Osteoblast (primary cell): ENCODE results near the gene DOCK10. TPM values are rescaled to one million over a fixed set of nuclear protein-coding genes. Genes with fewer than 3 reads are reported as not detected.

ENCODE experiments used
- DNase-seq: peaks from one replicate; pipeline ENCODE4 v3.0.0; 2011; ENCODE audit warnings: low spot score, mixed read lengths; ENCODE audit not compliant: insufficient read length; ENCODE audit errors: missing footprints
- H2AFZ ChIP-seq: 2 replicates; pipeline ENCODE4 v1.6.0; 2011; ENCODE audit warnings: mild to moderate bottlenecking, low read length
- H3K27ac ChIP-seq: 2 replicates; pipeline ENCODE4 v1.5.1; 2011; ENCODE audit warnings: mild to moderate bottlenecking, low read depth, low read length, moderate library complexity
- H3K27me3 ChIP-seq: 2 replicates; pipeline ENCODE4 v1.6.0; 2012; ENCODE audit warnings: mild to moderate bottlenecking, control low read depth, inconsistent platforms, low read length, moderate library complexity; ENCODE audit not compliant: insufficient read depth
- H3K36me3 ChIP-seq: 2 replicates; pipeline ENCODE4 v1.5.1; 2011; ENCODE audit warnings: mild to moderate bottlenecking, low read length, control low read depth, moderate library complexity; ENCODE audit not compliant: insufficient read depth
- H3K4me1 ChIP-seq: 2 replicates; pipeline ENCODE4 v1.5.1; 2011; ENCODE audit warnings: mild to moderate bottlenecking, low read length, control low read depth, moderate library complexity; ENCODE audit not compliant: insufficient read depth
- H3K4me2 ChIP-seq: 2 replicates; pipeline ENCODE4 v1.6.0; 2011; ENCODE audit warnings: mild to moderate bottlenecking, low read length; ENCODE audit not compliant: insufficient read depth
- H3K4me3 ChIP-seq: fragments of 200-600 bp; sonication (generic); 3 replicates; pipeline ENCODE4 v1.5.1; 2012; ENCODE audit warnings: mild to moderate bottlenecking, low read length, inconsistent platforms; ENCODE audit not compliant: insufficient read depth
- H3K79me2 ChIP-seq: 2 replicates; pipeline ENCODE4 v1.6.0; 2012; ENCODE audit warnings: mild to moderate bottlenecking, low read length, control low read depth, inconsistent platforms; ENCODE audit not compliant: insufficient read depth
- H3K9me3 ChIP-seq: 2 replicates; pipeline ENCODE4 v1.5.1; 2011; ENCODE audit warnings: low read depth, low read length, control low read depth
- H4K20me1 ChIP-seq: 2 replicates; pipeline ENCODE4 v1.6.0; 2012; ENCODE audit warnings: mild to moderate bottlenecking, low read length, control low read depth; ENCODE audit not compliant: insufficient read depth
- CTCF ChIP-seq: IDR thresholded peaks from 2 replicates; pipeline ENCODE4 v1.5.1; 2011; ENCODE audit warnings: mild to moderate bottlenecking, low read depth, low read length, moderate library complexity; ENCODE audit errors: extremely low read depth
- total RNA-seq: library from RNA; depleted of rRNA; stranded (reverse); fragments of >200 nt; gene quantifications from 2 replicates; pipeline ENCODE4 v1.2.3, GENCODE V29; 2012

DOCK10 gene
- total RNA-seq, 1 donor, result 33.3 TPM

- no peak overlapping the region for H3K4me3 ChIP-seq
- peaks cover 94% of the 10 kb centered on the region for H3K79me2 ChIP-seq
- no peak for DNase-seq
- H3K4me1 ChIP-seq, result peaks cover 38% of the 10 kb centered on the region
- no peak for TF ChIP-seq CTCF
- H3K9me3 ChIP-seq, result no peaks in the 10 kb centered on the region
- no peak overlapping the region for H3K4me2 ChIP-seq
- no peaks in the 10 kb centered on the region for H3K36me3 ChIP-seq
- H4K20me1 ChIP-seq, result no peaks in the 10 kb centered on the region
- no peak overlapping the region for H2AFZ ChIP-seq
- no peaks in the 10 kb centered on the region for H3K27me3 ChIP-seq
- no peak overlapping the region for H3K27ac ChIP-seq
Observed at GRCh38 chr2:225006730-225007129, 35.5 kb downstream of the DOCK10 start.

GRCh38 chr2:225004597-225004996, 37.7 kb downstream of the DOCK10 start:
- DNase-seq, result peak; percentile 9
- no peak overlapping the region for H3K4me2 ChIP-seq
- H3K9me3 ChIP-seq, result no peaks in the 10 kb centered on the region
- peak overlapping the region; percentile 35 for H3K27ac ChIP-seq
- peaks cover 23% of the 10 kb centered on the region for H3K4me1 ChIP-seq
- H3K4me3 ChIP-seq, result no peak overlapping the region
- H3K79me2 ChIP-seq, result peaks cover 98% of the 10 kb centered on the region
- no peak overlapping the region for H2AFZ ChIP-seq
- peaks cover 6% of the 10 kb centered on the region for H4K20me1 ChIP-seq
- peaks cover 8% of the 10 kb centered on the region for H3K36me3 ChIP-seq
- H3K27me3 ChIP-seq, result no peaks in the 10 kb centered on the region
- no peak for TF ChIP-seq CTCF

GRCh38 chr2:225002656-225003045, 39.6 kb downstream of the DOCK10 start:
- Histone ChIP-seq H4K20me1 (peaks cover 7% of the 10 kb centered on the region), H3K9me3 (no peaks in the 10 kb centered on the region), H3K36me3 (peaks cover 8% of the 10 kb centered on the region), H3K79me2 (peaks cover 98% of the 10 kb centered on the region), H3K4me3 (no peak overlapping the region), H3K4me2 (no peak overlapping the region), H3K4me1 (peaks cover 25% of the 10 kb centered on the region), H3K27me3 (no peaks in the 10 kb centered on the region), H2AFZ (no peak overlapping the region), H3K27ac (peak overlapping the region; percentile 74)
- no peak for TF ChIP-seq CTCF
- DNase-seq, result no peak

- H2AFZ ChIP-seq, result peak overlapping the region; percentile 1
- peak; percentile 87 for TF ChIP-seq CTCF
- peaks cover 8% of the 10 kb centered on the region for H3K36me3 ChIP-seq
- no peaks in the 10 kb centered on the region for H3K9me3 ChIP-seq
- H3K4me2 ChIP-seq, result peak overlapping the region; percentile 49
- H3K27me3 ChIP-seq, result no peaks in the 10 kb centered on the region
- H4K20me1 ChIP-seq, result peaks cover 8% of the 10 kb centered on the region
- peak overlapping the region; percentile 74 for H3K27ac ChIP-seq
- H3K4me1 ChIP-seq, result peaks cover 25% of the 10 kb centered on the region
- DNase-seq, result peak; percentile 42
- H3K79me2 ChIP-seq, result peaks cover 98% of the 10 kb centered on the region
- H3K4me3 ChIP-seq, result no peak overlapping the region
Observed at GRCh38 chr2:225002039-225002655, 40.1 kb downstream of the DOCK10 start.
